Activated gamma-delta T cell treated with anti-CD3 and anti-CD28 coated beads, Interleukin-2, amount 50 U/mL, for 16 hours (primary cell): Measurements from ENCODE around the gene XKR3.
"Not testable (repeated sequence)": the region's sequence is repeated elsewhere in the genome, so short reads cannot be mapped to it uniquely, and the experiment has no call there.

Source experiments
- DNase-seq: peaks from one replicate; pipeline ENCODE4 v3.0.0-alpha.2; 2020; ENCODE audit warnings: low read depth

XKR3 gene

DNA sequence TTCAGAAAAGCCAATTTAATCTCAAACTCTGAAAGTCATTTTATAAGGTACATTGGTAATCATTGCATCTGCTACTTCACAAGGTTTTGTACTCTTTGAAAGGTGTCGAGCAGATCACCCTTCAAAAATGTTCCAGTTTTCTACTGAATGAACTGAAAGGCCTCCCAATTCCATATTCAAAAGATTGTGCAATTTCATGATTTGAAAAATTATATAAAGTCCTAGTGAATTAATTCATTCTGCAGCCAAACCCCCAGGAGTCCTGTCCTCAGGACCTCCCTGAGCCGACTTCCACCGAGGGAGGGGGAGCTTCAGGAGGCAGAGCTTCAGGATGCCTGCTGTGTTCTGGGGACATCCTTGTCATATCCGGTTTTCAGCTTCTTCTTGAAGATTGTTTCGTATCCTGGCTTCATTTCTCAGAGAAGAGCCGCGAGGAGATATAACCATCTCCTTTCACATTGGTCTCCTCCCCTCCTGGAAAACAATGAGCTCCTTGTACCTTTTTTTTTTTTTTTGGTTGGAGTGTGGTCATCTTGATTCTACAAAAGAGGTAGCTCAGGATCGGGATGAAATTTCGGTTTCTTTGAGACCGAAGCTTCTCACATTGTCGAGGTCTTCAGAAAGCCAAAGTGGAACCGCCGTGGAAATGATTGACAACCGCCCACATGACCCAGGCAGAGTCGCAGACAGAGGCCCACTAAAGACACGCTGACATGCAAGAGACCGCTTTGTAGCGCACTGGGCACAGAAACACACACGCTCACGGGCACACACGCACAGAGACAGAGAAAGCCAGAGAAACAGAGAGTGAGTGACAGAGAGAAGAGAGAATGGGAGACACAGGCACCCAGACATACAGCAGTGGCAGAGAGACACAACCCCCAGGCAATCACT is 77.7 kb downstream of the XKR3 start:
- not testable (repeated sequence) for DNase-seq

DNA sequence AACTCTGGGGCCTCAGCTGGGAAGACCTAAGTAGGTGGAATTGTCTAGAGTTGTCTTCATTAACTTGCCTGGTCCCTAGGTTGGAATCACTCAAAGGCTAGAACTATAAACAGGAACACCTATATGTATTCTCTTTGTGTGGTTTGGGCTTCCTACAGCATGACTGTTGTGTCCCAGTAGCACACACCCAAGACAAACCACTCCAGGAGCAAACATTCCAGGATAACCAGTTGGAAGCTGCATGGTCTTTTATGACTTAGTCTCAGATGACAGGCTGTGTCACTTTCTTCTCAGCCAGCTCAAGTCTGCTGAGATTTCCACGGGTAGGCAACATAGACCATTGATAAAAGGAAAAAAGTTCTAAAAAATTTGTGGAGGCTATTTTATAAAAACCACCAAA is 90.9 kb downstream of the XKR3 start:
- not testable (repeated sequence) for DNase-seq
